HepG2 (cell line): ENCODE measurements around the gene CORO7. TPM values are rescaled to one million over a fixed set of nuclear protein-coding genes. Genes with fewer than 3 reads are reported as not detected.

Experiments used
- ATAC-seq: fragments of 200-7000 bp; cut with Tn5 transposase; 3 replicates; pipeline ENCODE4 v1.9.1; 2020; ENCODE audit warnings: mild to moderate bottlenecking, moderate library complexity
- BruUV-seq: library from RNA; stranded (reverse); fragments of 400-500 nt; replicated peaks from 2 replicates; lab custom pipeline; 2021; lab: Mats Ljungman, UMichigan
- CTCF ChIA-PET: fragments of 300-600 bp; formaldehyde crosslinking; extraction: SDS; loops from one replicate; lab custom pipeline; 2021; ENCODE audit warnings: low total read pairs, inconsistent platforms, low intra/inter-chr PET ratio; lab: Yijun Ruan, JAX
- POLR2A ChIA-PET: fragments of 350-600 bp; sonication (Branson Sonifier 250); formaldehyde crosslinking; loops from one replicate; lab custom pipeline; 2020; ENCODE audit warnings: antibody characterized with exemption, inconsistent platforms; lab: Yijun Ruan, JAX
- DNase-seq: peaks from one replicate; pipeline ENCODE4 v3.0.0-alpha.2; 2015; ENCODE audit warnings: low spot score
- FAIRE-seq: peaks from 3 replicates; lab custom pipeline; 2011; peaks lifted over from hg19 to GRCh38; lab: Jason Lieb, UNC
- H2AFZ ChIP-seq: one replicate; pipeline ENCODE4 v1.6.1; 2011; ENCODE audit warnings: low read length, inconsistent platforms
- H3K27ac ChIP-seq: fragments of 300-600 bp; 3 replicates; pipeline ENCODE4 v1.8.0; 2011; ENCODE audit warnings: mixed run types, mild to moderate bottlenecking, mixed read lengths, low read length, inconsistent platforms; ENCODE audit not compliant: insufficient read depth; ENCODE audit errors: extremely low read length
- H3K27me3 ChIP-seq, 2 experiments: fragments of 200-600 bp in 1 of 2; 2 replicates in 1 of 2; 3 replicates in 1 of 2; pipeline versions ENCODE4 v1.6.0 to v1.8.0; 2011; ENCODE audit warnings: low read length in 2 of 2, mild to moderate bottlenecking in 2 of 2, moderate library complexity in 2 of 2, inconsistent platforms in 1 of 2; ENCODE audit not compliant: insufficient read depth in 2 of 2, control insufficient read depth in 1 of 2
- H3K36me3 ChIP-seq, 2 experiments: fragments of 200-600 bp in 1 of 2; replicated peaks in 1 of 2; 2 replicates in 1 of 2; 3 replicates in 1 of 2; pipeline versions ENCODE4 v1.5.1 to v1.8.0; 2011; ENCODE audit warnings: low read length in 2 of 2, inconsistent platforms in 1 of 2; ENCODE audit not compliant: insufficient read depth in 2 of 2, control insufficient read depth in 1 of 2
- H3K4me1 ChIP-seq: 2 replicates; pipeline ENCODE4 v1.5.1; 2012; ENCODE audit warnings: low read length, inconsistent platforms; ENCODE audit not compliant: insufficient read depth
- H3K4me2 ChIP-seq: 2 replicates; pipeline ENCODE4 v1.6.0; 2011; ENCODE audit warnings: low read depth, low read length, inconsistent platforms
- H3K4me3 ChIP-seq, 3 experiments: fragments of 200-600 bp in 1 of 3; sonication (generic), shearing (Covaris generic) in 1 of 3; replicated peaks in 1 of 3; 2 replicates each; pipeline ENCODE4 v1.5.1; 2011 to 2016; ENCODE audit warnings: low read length in 3 of 3, inconsistent platforms in 2 of 3, low read depth in 2 of 3, mild to moderate bottlenecking in 2 of 3, control low read depth in 1 of 3, mixed read lengths in 1 of 3; ENCODE audit not compliant: insufficient read depth in 1 of 3
- H3K79me2 ChIP-seq: one replicate; pipeline ENCODE4 v1.6.1; 2011; ENCODE audit warnings: low read length, inconsistent platforms; ENCODE audit not compliant: insufficient read depth
- H3K9ac ChIP-seq: 2 replicates; pipeline ENCODE4 v1.6.0; 2011; ENCODE audit warnings: mild to moderate bottlenecking, low read depth, low read length, inconsistent platforms; ENCODE audit not compliant: insufficient read depth
- H3K9me3 ChIP-seq: 2 replicates; pipeline ENCODE4 v1.5.1; 2012; ENCODE audit warnings: mild to moderate bottlenecking, low read length
- H4K20me1 ChIP-seq: 2 replicates; pipeline ENCODE4 v1.6.0; 2011; ENCODE audit warnings: inconsistent platforms, mild to moderate bottlenecking, low read length, moderate library complexity; ENCODE audit not compliant: insufficient read depth
- ARNT ChIP-seq: fragments of 450-650 bp; IDR thresholded peaks from 2 replicates; pipeline ENCODE4 v1.6.1; 2017
- ATF1 ChIP-seq: IDR thresholded peaks from 2 replicates; pipeline ENCODE4 v1.6.1; 2016; ENCODE audit warnings: mild to moderate bottlenecking, control low read depth
- ATF7 ChIP-seq, 2 experiments: fragments of 450-650 bp in 1 of 2; sonication (generic) in 1 of 2; formaldehyde crosslinking in 1 of 2; IDR thresholded peaks; 2 replicates each; pipeline versions ENCODE4 v1.4.0 to v1.6.1; 2016 to 2020; ENCODE audit warnings: antibody characterized with exemption in 1 of 2, mild to moderate bottlenecking in 1 of 2, missing genetic modification reagents in 1 of 2
- CBX2 ChIP-seq, 2 experiments: fragments of 200-600 bp in 1 of 2; sonication (generic); formaldehyde crosslinking in 1 of 2; IDR thresholded peaks; 2 replicates each; pipeline versions ENCODE4 v1.7.0 to v1.8.1; 2018 to 2022; ENCODE audit warnings: low read depth in 2 of 2, low read length in 1 of 2, mild to moderate bottlenecking in 1 of 2, missing genetic modification reagents in 1 of 2
- DR1 ChIP-seq: sonication (generic); formaldehyde crosslinking; IDR thresholded peaks from 2 replicates; pipeline ENCODE4 v1.8.0; 2021; ENCODE audit warnings: mild to moderate bottlenecking, missing genetic modification reagents, inconsistent platforms
- FOXK1 ChIP-seq: sonication (generic); formaldehyde crosslinking; IDR thresholded peaks from 2 replicates; pipeline ENCODE4 v1.4.0; 2020; ENCODE audit warnings: low read depth, missing genetic modification reagents, borderline replicate concordance
- JUND ChIP-seq: sonication (generic); formaldehyde crosslinking; IDR thresholded peaks from 2 replicates; pipeline ENCODE4 v1.8.0; 2022; ENCODE audit warnings: mild to moderate bottlenecking, missing genetic modification reagents
- MBD4 ChIP-seq: IDR thresholded peaks from 2 replicates; pipeline ENCODE4 v1.6.1; 2012; ENCODE audit warnings: low read length, inconsistent platforms, borderline replicate concordance
- U2AF1 ChIP-seq: fragments of 200-400 bp; formaldehyde crosslinking; optimal IDR thresholded peaks from 2 replicates; pipeline ENCODE3; 2017; ENCODE audit warnings: mild to moderate bottlenecking, low read depth, low read length
- ZFP41 ChIP-seq: sonication (generic); formaldehyde crosslinking; IDR thresholded peaks from 2 replicates; pipeline ENCODE4 v1.4.0; 2020; ENCODE audit warnings: mild to moderate bottlenecking, missing genetic modification reagents, borderline replicate concordance
- ZFY ChIP-seq: sonication (generic); formaldehyde crosslinking; IDR thresholded peaks from 2 replicates; pipeline ENCODE4 v1.4.0; 2020; ENCODE audit warnings: missing genetic modification reagents
- ZMYM3 ChIP-seq: sonication (generic); formaldehyde crosslinking; IDR thresholded peaks from 2 replicates; pipeline ENCODE4 v1.5.1; 2020; ENCODE audit warnings: mild to moderate bottlenecking, missing genetic modification reagents
- ZNF382 ChIP-seq: sonication (generic); formaldehyde crosslinking; IDR thresholded peaks from 2 replicates; pipeline ENCODE4 v1.5.0; 2020; ENCODE audit warnings: missing genetic modification reagents, mild to moderate bottlenecking, borderline replicate concordance
- ZNF512B ChIP-seq: sonication (generic); formaldehyde crosslinking; IDR thresholded peaks from 2 replicates; pipeline ENCODE4 v1.5.1; 2020; ENCODE audit warnings: missing genetic modification reagents, mild to moderate bottlenecking, borderline replicate concordance
- ZNF768 ChIP-seq: sonication (generic); formaldehyde crosslinking; IDR thresholded peaks from 2 replicates; pipeline ENCODE4 v1.4.0; 2020; ENCODE audit warnings: missing genetic modification reagents
- WGBS: methylation state at CpG from one replicate; pipeline ENCODE4 v1.1.6; 2017; ENCODE audit warnings: low lambda C conversion rate; 5-methylcytosine and 5-hydroxymethylcytosine counted together
- in situ Hi-C: cut with HindIII; loops from 2 replicates; pipeline ENCODE4 v1.10.0; 2017; ENCODE audit warnings: low pct_unique_long_range_greater_than_20kb; ENCODE audit not compliant: extremely low pct_ligation_motif_present
- intact Hi-C: fragments of 100-400 bp; cut with micrococcal nuclease; formaldehyde crosslinking; loops from one replicate; pipeline ENCODE4 v1.10.0; 2022; ENCODE audit not compliant: unreplicated experiment
- polyA plus RNA-seq, 8 experiments: library from polyadenylated mRNA; depleted of rRNA in 3 of 8; stranded (reverse) in 7 of 8; unstranded in 1 of 8; fragments of >200 nt; fragmentation: Illumina TruSeq in 4 of 8; extraction: Trizol in 4 of 8; gene quantifications; 2 replicates each; pipeline versions ENCODE4 v1.2.1 to v1.2.3, GENCODE V29; 2011 to 2016; ENCODE audit warnings: low read depth in 4 of 8, missing spikeins in 1 of 8, mixed read lengths in 1 of 8; ENCODE audit not compliant: insufficient read depth in 1 of 8
- total RNA-seq, 5 experiments: library from RNA; depleted of rRNA; stranded (reverse); fragments of >200 nt; fragmentation: Illumina TruSeq; extraction: Trizol; gene quantifications; 2 replicates each; pipeline ENCODE4 v1.2.3, GENCODE V29; 2016; ENCODE audit warnings: low read depth in 1 of 5
- TF ChIP-seq, protein P1 (sequence below): sonication (generic); formaldehyde crosslinking; IDR thresholded peaks from 2 replicates; pipeline ENCODE4 v1.4.0; 2020; ENCODE audit warnings: missing genetic modification reagents

CORO7 gene
- total and polyA plus RNA-seq, 2 of the 13 experiments (the other 11 are each of a cell fraction or from before 2014, with no cell fraction given) = 9.9 to 14.3 TPM

GRCh38 chr16:4309102-4309832 lies 107.1 kb downstream of the CORO7 start:
- DNase-seq = no peak
- in situ Hi-C loops = no loop called here
- Histone ChIP-seq H3K79me2 (peaks cover 5% of the 10 kb centered on the region), H3K4me3 (peak overlapping the region in 1 of 3 experiments; percentile 36; a peak in 1 of 6 replicates), H3K4me1 (peaks cover 63% of the 10 kb centered on the region), H3K27me3 (peaks cover 0 to 9% of the 10 kb centered on the region in 2 experiments; a peak in 1 of 5 replicates), H3K9ac (no peak overlapping the region), H4K20me1 (0 out of 2 replicates have a peak, but pooled peaks cover 2% of the 10 kb centered on the region), H3K4me2 (peak overlapping the region; percentile 67), H2AFZ (no peak overlapping the region), H3K9me3 (no peaks in the 10 kb centered on the region), H3K36me3 (no peaks in the 10 kb centered on the region), H3K27ac (no peak overlapping the region)
- ATAC-seq = peak; percentile 25
- BruUV-seq = no TSS peak
- no peak for TF ChIP-seq ATF7 (IDR thresholded peaks at IDR 0.05)
- TF ChIP-seq ATF7 (CRISPR knock-in tag; IDR thresholded peaks at IDR 0.05) = no peak
- peak; percentile 64; the same call in 1 of the 2 replicates for TF ChIP-seq ZMYM3 (CRISPR knock-in tag)
- TF ChIP-seq JUND (CRISPR knock-in tag) = no peak
- TF ChIP-seq ARNT = no peak
- TF ChIP-seq MBD4 = no peak
- TF ChIP-seq FOXK1 (CRISPR knock-in tag) = no peak
- TF ChIP-seq DR1 = 0 out of 2 replicates have a peak, but pooled peaks have one; percentile 3
- TF ChIP-seq ZFP41 (CRISPR knock-in tag) = no peak
- no peak for TF ChIP-seq ATF1 (CRISPR knock-in tag)
- no peak for TF ChIP-seq CBX2 (IDR thresholded peaks at IDR 0.05; ENCODE audit: low read depth, low read length)
- no peak for TF ChIP-seq CBX2 (CRISPR knock-in tag; IDR thresholded peaks at IDR 0.05; ENCODE audit: low read depth)
- TF ChIP-seq, protein P1, sequence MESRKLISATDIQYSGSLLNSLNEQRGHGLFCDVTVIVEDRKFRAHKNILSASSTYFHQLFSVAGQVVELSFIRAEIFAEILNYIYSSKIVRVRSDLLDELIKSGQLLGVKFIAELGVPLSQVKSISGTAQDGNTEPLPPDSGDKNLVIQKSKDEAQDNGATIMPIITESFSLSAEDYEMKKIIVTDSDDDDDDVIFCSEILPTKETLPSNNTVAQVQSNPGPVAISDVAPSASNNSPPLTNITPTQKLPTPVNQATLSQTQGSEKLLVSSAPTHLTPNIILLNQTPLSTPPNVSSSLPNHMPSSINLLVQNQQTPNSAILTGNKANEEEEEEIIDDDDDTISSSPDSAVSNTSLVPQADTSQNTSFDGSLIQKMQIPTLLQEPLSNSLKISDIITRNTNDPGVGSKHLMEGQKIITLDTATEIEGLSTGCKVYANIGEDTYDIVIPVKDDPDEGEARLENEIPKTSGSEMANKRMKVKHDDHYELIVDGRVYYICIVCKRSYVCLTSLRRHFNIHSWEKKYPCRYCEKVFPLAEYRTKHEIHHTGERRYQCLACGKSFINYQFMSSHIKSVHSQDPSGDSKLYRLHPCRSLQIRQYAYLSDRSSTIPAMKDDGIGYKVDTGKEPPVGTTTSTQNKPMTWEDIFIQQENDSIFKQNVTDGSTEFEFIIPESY (CRISPR knock-in tag) = peak; percentile 92
- TF ChIP-seq ZNF768 (CRISPR knock-in tag) = peak; percentile 96
- TF ChIP-seq ZNF382 (CRISPR knock-in tag) = no peak
- TF ChIP-seq ZNF512B (CRISPR knock-in tag) = no peak
- no peak for TF ChIP-seq ZFY
- TF ChIP-seq U2AF1 = no peak
- ChIA-PET POLR2A (interaction anchor here (0.8 to 3.4 kb wide), 11 partner anchors 12 to 62 kb away, joined by 3 to 14 read pairs (median 4); partner anchors contain the start of gene PAM16), CTCF (interaction anchor here (1.0 to 6.7 kb wide), 5 partner anchors 19 to 94 kb away, joined by 3 to 69 read pairs (median 4); no protein-coding TSS in a partner anchor)
- intact Hi-C loops = loop anchor here (5.0 kb wide), 1 partner anchor 37 kb away; the partner anchor contains the start of gene TFAP4
- FAIRE-seq = no peak
- 48% methylated on average over 10 of the region's 14 CpGs for WGBS
